ENCODE measurements around the gene SHCBP1L.

- TF ChIP-seq EZH2 (IDR thresholded peaks at IDR 0.05), result no peak
- no peak for TF ChIP-seq FOXP2 (optimal IDR thresholded peaks at IDR 0.05; ENCODE audit: control extremely low read depth, extremely low read length, insufficient read depth)
- TF ChIP-seq POLR2AphosphoS5 (IDR thresholded peaks at IDR 0.05; ENCODE audit: borderline replicate concordance, low read depth, low read length), result no peak
Observed at GRCh38 chr1:183000167-183000962, 47.4 kb upstream of the SHCBP1L start.
